Measurements from ENCODE around the gene DENND1B.

GRCh38 chr1:197725976-197726375 is 49.3 kb downstream of the DENND1B start:
- TF ChIP-seq CTCF (IDR thresholded peaks at IDR 0.05) (no peak), EZH2phosphoT487 (IDR thresholded peaks at IDR 0.05) (no peak), EZH2 (IDR thresholded peaks at IDR 0.05) (no peak)

All from neural progenitor cell (in vitro differentiated cells).